ENCODE results near the gene COX11.

Gene COX11

DNA sequence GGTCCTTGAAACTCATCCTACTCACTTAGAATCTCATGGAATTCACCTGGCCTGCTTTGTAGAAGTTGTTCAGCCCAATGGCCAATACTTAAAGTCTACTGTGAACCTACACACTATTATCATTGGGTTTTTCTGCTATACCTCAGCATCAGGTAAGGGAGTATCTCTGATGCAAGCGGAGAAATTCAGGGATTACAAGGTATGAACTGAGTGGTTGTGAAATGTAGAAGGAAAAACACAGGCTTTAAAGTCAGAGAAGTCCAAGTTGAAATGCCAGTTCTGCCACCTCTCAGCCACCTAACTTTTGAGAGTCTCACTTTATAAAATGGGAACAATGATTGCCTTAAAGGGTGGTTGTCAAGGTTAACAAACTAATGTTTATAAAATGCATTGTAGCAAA, 31.0 kb downstream of the COX11 start:
- H3K9me3 Mint-ChIP-seq = no peaks in the 10 kb centered on the region
- no peak overlapping the region for H3K27ac Mint-ChIP-seq
- no peaks in the 10 kb centered on the region for H3K27me3 Mint-ChIP-seq
- H3K4me3 Mint-ChIP-seq = no peak overlapping the region
- no peak for ATAC-seq
- DNase-seq = no peak
- H3K4me1 Mint-ChIP-seq = no peaks in the 10 kb centered on the region

DNA sequence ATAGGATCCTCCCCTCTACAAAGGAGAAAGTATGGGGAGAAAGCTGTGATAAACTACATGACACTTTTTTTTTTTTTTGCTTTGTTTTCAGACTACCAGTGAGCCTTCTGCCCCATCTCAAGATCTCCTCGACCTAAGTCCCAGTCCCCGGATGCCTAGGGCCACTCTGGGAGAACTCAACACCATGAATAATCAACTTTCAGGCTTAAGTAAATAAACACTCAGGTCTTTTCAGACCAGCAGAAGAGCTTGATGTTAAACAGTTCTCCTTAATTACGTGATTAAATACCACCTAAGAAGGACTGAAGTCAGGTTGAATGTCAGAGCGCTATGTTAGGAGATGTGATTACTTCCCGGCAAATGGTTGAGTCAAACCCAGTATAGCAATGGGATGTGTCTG, 31.4 kb downstream of the COX11 start:
- H3K4me3 Mint-ChIP-seq = no peak overlapping the region
- ATAC-seq (no peak), DNase-seq (no peak)
- H3K4me1 Mint-ChIP-seq = no peaks in the 10 kb centered on the region
- H3K27ac Mint-ChIP-seq = no peak overlapping the region
- no peaks in the 10 kb centered on the region for H3K9me3 Mint-ChIP-seq
- H3K27me3 Mint-ChIP-seq = no peaks in the 10 kb centered on the region

DNA sequence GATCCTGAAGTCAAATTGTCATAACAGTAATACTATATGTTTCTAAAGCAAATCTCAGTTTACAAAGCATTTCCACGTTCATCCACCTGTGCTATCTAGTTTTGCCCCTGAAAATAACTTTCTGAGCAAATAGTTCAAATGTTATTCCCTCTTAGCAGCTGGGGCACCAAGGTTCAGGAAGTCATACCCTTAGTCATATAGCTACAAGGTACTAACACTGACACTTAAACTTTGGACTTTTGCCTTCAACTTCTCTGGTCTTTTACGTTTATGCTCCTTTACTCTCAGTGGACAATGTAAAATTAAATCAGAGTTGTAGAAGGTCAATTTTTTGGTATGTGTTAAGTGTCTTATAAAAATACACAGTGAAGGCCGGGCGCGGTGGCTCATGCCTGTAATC, 33.0 kb downstream of the COX11 start:
- no peaks in the 10 kb centered on the region for H3K27me3 Mint-ChIP-seq
- H3K9me3 Mint-ChIP-seq = no peaks in the 10 kb centered on the region

DNA sequence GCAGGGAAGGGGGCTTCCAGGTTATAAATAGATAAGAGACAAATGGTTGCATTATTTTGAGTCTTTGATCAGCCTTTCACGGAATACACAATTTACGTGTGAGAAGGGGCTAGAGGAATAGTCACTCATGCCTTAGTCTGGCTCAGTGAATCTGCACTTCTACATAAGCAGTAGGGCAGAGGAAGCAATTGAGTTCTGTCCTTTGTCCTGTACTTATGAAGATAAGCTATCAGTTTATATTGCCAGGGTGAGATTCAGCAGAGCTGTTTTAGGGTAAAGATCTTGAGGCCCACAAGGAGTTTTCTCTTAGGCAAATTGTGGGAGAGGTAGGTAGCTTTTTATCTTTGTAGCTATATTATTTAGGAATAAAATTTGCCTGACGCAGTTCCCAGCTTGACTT, 34.5 kb downstream of the COX11 start:
- DNase-seq (no peak), ATAC-seq (no peak)
- no peaks in the 10 kb centered on the region for H3K27me3 Mint-ChIP-seq
- H3K9me3 Mint-ChIP-seq = no peaks in the 10 kb centered on the region
- H3K27ac Mint-ChIP-seq = no peak overlapping the region
- no peak overlapping the region for H3K4me3 Mint-ChIP-seq
- no peaks in the 10 kb centered on the region for H3K4me1 Mint-ChIP-seq

More for the DNA sequence above, 33.0 kb downstream of the COX11 start:
- no peak for DNase-seq
- Mint-ChIP-seq H3K4me1 (no peaks in the 10 kb centered on the region), H3K4me3 (no peak overlapping the region), H3K27ac (no peak overlapping the region)
- no peak for ATAC-seq

DNA sequence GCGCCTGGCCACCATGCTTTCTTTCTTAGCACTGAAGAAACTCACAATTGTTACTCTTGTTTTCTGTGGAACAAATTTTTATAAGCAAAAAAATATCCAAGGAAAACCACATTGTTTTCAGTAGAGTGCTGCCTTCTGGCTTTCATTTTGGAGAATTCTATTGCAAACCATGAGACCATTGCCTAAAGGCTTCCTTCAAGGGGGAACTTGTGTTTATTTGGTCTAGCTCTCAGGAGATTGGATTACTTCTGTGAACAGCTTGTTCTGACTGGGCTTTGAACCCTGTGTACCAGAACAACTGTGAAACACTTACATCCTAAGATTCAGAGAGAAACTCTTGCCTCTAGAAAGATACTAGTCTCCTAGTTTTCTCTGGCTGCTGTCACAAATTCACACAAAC, 35.7 kb downstream of the COX11 start:
- DNase-seq (no peak), ATAC-seq (no peak)
- no peaks in the 10 kb centered on the region for H3K27me3 Mint-ChIP-seq
- no peaks in the 10 kb centered on the region for H3K4me1 Mint-ChIP-seq
- H3K4me3 Mint-ChIP-seq = no peak overlapping the region
- H3K27ac Mint-ChIP-seq = no peak overlapping the region
- H3K9me3 Mint-ChIP-seq = no peaks in the 10 kb centered on the region

DNA sequence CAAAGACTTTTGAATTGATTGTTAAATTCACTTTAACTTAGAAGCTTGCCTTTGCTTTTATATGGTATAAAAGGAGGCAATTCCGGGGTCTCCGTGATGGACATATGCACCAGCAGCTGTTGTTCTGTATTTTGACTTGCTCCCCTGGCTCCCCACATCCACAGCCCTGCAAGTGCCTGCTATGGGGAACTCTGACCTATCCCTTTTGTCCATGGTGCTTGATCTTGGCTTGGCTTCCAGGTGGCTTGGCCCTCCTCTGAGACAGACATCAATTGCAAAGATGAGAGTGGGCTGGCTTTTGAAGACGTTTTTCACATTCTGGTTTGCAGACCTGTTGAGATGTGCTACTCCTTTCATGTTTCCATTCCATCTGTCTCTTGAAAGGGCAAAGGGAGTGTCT, 40.9 kb downstream of the COX11 start:
- no peaks in the 10 kb centered on the region for H3K27me3 Mint-ChIP-seq
- no peak overlapping the region for H3K27ac Mint-ChIP-seq
- H3K4me3 Mint-ChIP-seq = no peak overlapping the region
- ATAC-seq (no peak), DNase-seq (no peak)
- H3K4me1 Mint-ChIP-seq = no peaks in the 10 kb centered on the region
- H3K9me3 Mint-ChIP-seq = no peaks in the 10 kb centered on the region

DNA sequence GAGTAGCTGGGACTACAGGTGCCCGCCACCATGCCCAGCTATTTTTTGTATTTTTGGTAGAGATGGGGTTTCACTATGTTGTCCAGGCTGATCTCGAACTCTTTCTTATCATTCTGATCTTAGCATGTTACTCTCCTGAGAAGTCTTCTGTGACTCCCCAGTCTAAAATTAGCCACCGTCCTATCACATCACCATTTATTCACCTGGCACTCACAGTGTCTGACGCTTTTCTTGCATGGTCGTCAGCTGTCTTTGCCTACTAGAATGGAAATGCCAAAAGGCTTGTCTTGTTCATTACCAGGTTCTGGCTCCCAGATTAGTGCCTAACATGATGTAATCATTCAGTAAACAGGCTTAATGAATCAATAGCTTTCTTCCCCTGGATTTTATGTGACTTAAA, 44.0 kb downstream of the COX11 start:
- H3K4me1 Mint-ChIP-seq = no peaks in the 10 kb centered on the region
- no peak overlapping the region for H3K27ac Mint-ChIP-seq
- H3K9me3 Mint-ChIP-seq = no peaks in the 10 kb centered on the region
- no peak for ATAC-seq
- H3K4me3 Mint-ChIP-seq = no peak overlapping the region
- H3K27me3 Mint-ChIP-seq = no peaks in the 10 kb centered on the region
- no peak for DNase-seq

DNA sequence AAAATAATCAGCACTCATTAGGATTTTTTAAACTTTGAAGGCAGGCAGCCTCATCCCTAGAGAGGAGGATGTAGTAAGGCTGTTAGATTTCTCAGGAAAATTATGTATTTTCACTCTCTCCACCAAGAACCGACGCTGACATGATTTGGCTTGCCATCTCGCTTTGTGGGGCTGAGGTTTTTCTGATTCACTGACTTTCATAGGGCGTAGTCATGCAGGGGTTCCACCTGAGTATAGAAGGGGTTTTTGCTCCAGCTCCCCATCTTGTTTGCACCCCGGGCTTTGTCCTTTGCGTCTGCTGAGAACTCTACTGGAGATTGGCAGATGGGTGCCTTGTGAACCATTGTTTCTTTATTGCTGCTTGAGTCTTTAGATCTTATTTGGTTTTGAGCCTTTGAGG, 47.6 kb downstream of the COX11 start:
- Mint-ChIP-seq H3K27ac (no peak overlapping the region), H3K4me1 (no peaks in the 10 kb centered on the region), H3K27me3 (no peaks in the 10 kb centered on the region), H3K9me3 (peaks cover 7 to 27% of the 10 kb centered on the region in 2 donors), H3K4me3 (no peak overlapping the region)
- DNase-seq = no peak
- ATAC-seq = no peak

DNA sequence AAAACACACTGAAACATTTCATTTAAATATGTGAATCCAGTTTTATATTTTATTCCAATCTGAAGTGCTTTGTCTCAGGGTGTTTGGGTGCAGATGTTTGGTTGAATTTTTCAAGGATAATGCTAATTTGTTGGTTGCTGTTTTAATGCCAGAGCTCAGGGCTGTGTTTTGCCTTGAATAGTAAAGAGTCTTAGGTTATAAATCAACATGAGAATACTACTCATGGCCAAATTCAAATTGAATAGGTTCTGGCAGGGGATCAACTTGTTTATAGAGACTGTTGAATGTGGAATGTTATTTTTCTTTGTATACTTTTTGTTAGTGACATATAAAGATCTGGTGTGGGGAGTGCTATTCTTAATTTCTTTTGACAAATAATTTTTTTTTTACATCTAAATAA, 49.0 kb downstream of the COX11 start:
- Mint-ChIP-seq H3K9me3 (peaks cover 7 to 28% of the 10 kb centered on the region in 2 donors), H3K27ac (no peak overlapping the region), H3K4me3 (no peak overlapping the region), H3K27me3 (no peaks in the 10 kb centered on the region), H3K4me1 (no peaks in the 10 kb centered on the region)
- no peak for ATAC-seq
- no peak for DNase-seq

DNA sequence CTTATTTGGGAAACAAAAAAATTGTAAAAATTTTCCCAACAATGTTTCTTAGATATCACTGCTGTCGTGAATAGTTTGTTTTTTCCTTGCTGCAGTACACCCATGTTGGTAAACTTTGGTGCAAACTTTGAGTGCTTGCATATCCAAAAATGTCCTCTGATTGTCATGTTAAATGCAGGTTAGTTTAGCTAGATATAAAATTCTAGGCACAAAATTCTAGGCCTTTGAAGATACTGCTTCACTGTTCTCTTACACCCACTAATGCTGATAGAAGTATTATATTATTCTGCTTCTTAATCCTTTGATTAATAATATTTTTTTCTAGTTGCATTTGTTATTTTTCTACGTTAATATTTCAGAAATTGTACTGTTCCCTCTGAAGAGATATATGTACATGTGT, 51.7 kb downstream of the COX11 start:
- ATAC-seq (no peak), DNase-seq (no peak)
- Mint-ChIP-seq H3K4me3 (no peak overlapping the region), H3K9me3 (peaks cover 7 to 28% of the 10 kb centered on the region in 2 donors), H3K27ac (no peak overlapping the region), H3K27me3 (no peaks in the 10 kb centered on the region), H3K4me1 (no peaks in the 10 kb centered on the region)

Measured in stimulated activated naive CD8-positive, alpha-beta T cell treated with anti-CD3 and anti-CD28 coated beads, Interleukin-15, amount 100 ng/mL, for 72 hours (primary cell).